Heart left ventricle (tissue), 13 donors: ENCODE results near the gene NBAS.

Experiments used
- CTCF ChIP-seq, 12 donors: fragments of 200-600 bp; sonication (generic) in 4 of 12; IDR thresholded peaks; one replicate each; pipeline versions ENCODE4 v1.5.0 to v1.8.0; 2018 to 2022; ENCODE audit warnings: antibody characterized with exemption in 12 of 12, mild to moderate bottlenecking in 5 of 12
- POLR2A ChIP-seq, 2 donors: fragments of 450-650 bp; IDR thresholded peaks; one replicate each; pipeline ENCODE4 v1.6.1; 2017; ENCODE audit warnings: antibody characterized with exemption in 2 of 2, mild to moderate bottlenecking in 2 of 2, moderate library complexity in 2 of 2
- donor health status: ischemic (EF 13 %, LVEDD 7.1; RV severe dilation, severe dysfunction).
- donor health status: DM: no; HTN: yes; CAD: no.
- donor health status: DM: no; HTN: no; CAD: no.
- donor health status: ischemic (EF 25% LVEDD 6.9; RV normal size, moderate dysfunction).
- donor health status: ischemic (EF 25% LVEDD 5.7; RV mildly dilated, moderate dysfunction).
- donor health status: ischemic (EF 35%, LVEDD 5.7; RV mildly dilated, moderate dysfunction).
- donor health status: nonischemic (EF 11% LVEDD 7.7; RV severe dilation, severe dysfunction).
- donor health status: DM: yes; HTN: yes; CAD: no.
- donor health status: PGD.
- donor health status: ischemic (EF 29% LVEDD 5.4; RV normal size, mild dysfunction).
- donor health status: nonischemic (EF 23%, LVEDD 6.1; RV moderate dilation, normal function).

DNA sequence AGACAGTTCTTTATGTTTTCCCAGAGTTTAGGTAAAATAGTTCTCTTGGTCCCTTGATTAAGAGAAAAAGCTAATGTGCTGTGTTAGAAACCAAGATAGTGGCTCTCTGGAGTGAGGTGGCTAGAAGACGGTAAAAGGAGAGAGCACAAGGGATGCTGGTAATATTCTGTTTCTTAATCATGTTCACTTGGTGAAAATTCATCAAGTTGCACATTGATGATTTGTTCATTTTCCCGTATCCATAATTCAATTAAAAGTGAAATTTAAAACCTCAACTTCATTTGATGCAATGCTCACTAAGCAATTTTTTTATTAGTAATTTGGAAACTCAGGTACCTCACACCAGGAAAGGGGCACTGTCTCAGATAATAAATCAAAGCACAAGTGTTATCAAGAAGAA lies 113.8 kb downstream of the NBAS start:
- TF ChIP-seq CTCF (IDR thresholded peaks at IDR 0.05) (no peak), POLR2A (IDR thresholded peaks at IDR 0.05) (no peak)
